GM21786 (cell line): ENCODE results near the gene MYO1C.
"Not testable (repeated sequence)": the region's sequence is repeated elsewhere in the genome, so short reads cannot be mapped to it uniquely, and the experiment has no call there.

ENCODE experiments used
- ATAC-seq: cut with Tn5 transposase; IDR thresholded peaks from one replicate; pipeline ENCODE4 v1.9.1; 2021; ENCODE audit not compliant: unreplicated experiment

The MYO1C gene

DNA sequence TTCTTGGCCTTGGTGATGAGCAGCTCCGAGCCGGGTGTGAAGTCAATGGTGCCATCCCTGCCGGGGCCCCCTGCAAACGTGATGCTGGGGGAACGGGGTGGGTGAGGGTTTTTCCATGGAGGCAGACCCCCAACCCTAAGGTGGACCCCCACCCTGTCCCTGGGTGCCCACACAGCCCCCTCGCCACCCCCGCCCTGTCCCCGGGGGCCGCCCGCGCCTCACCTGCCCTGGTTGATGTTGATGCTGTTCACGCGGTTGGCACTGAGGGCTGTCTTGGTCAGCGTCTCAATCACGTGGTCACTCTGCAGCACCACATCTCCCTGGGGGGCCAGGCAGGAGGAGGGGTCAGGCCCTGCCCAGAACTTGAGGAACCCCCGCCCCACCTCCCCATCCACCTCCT is 25.2 kb downstream of the MYO1C start:
- no peak for ATAC-seq

DNA sequence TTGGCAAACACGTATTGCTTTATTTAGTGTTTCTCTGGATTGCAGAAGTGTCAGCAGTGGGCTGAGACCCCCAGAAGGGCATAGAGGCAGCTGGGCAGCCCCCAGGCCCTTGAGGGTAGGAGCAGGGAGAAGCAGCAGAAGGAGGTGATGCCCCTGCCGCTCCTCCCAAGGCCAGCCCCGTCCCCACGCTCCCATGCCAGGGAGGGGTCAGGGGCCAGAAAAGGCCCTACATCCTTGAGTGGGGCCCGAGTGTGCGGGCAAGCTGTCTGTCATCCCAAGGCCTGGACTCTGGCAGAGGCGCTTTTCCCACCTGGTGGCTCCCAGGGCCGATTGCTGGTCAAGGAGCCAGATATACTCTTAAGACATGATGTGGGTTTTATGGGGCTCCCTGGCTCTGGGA is 28.3 kb downstream of the MYO1C start:
- ATAC-seq = no peak

DNA sequence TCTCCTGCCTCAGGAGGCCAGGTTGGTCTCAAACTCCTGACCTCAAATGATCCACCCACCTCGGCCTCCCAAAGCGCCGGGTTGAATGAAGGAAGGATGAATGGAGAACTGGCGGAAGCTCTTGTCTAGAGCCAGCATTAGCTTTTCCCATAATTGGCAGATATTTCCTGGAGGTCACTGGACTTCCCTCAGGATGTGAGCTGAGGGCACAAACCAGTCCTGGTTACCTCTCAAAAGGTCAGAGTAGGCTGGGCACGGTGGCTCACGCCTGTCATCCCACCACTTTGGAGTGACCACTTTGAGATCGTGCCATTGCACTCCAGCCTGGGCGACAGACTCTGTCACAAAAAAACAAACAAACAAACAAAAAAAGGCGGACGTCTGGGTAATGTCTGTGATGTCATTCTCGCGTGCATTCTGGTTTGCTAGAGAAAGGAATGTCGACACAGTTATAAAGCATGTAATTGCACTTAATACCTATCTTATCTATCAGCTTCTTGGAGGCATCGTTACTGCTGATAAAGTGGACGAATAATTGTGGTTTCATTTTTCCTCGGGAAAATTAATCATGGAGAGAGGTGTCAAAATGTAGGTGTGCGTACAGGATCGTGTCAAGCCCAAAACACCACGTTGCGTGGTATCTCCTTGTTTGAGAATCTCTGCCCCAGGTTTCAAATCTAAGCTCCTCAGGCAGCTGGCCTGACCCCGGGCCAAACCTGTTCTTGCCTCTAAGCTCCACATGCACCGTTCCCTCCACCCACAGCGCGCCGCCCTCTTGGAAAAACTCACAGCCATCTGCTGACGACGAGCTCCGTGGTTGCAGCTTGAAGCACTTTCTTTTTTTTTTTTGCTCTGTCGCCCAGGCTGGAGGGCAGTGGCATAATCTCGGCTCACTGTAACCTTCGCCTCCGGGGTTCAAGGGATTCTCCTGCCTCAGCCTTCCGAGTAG is 30.0 kb downstream of the MYO1C start:
- no peak for ATAC-seq

DNA sequence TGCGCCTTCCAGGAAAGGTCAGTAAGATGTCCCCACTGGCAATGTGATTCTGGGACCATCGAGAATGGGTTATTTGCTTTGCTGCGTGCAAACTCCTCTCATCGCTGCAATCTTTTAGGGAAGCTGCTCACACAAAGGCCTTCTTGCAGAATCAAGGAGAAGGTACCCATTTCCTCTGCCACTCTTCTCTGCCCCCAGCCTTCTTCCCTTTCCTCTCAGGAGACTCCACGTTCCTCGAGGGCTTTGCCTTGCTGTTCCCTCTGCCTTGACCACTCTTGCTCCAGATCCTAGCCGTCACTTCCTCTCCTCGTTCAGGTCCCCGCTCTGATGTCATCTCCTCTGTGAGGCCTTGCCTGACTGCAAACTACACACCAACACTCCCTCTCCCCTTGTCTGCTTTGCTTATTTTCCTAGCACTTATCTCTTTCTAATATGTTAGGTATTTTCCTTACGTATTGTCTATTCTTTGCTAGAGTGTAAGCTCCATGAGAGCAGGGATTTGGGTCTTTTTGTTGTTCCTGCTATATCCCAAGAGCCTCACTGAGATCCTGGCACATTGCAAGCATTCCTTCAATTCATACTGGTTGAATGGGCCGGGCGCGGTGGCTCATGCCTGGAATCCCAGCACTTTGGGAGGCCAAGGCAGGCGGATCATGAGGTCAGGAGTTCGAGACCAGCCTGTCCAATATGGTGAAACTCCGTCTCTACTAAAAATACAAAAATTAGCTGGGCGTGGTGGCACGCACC is 31.1 kb downstream of the MYO1C start:
- ATAC-seq = no peak

DNA sequence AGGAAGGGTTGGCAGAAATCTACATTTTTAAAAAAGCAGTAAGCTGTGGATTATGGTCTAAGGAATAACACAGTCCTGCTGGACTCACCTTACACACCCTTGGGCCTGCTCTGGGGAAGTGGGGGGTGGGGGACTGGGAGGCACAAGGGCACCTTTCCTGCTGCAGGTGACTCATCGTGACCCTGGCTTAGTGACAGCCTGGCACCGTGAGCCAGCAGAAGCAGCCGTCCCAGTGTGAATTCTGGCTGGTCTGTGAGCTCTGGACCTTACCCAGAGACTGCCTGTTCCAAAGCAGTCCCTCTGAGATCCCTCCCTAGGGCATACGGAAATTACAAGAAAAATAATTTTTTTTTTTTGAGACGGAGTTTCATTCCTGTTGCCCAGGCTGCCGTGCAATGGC is 32.3 kb downstream of the MYO1C start:
- ATAC-seq = no peak

DNA sequence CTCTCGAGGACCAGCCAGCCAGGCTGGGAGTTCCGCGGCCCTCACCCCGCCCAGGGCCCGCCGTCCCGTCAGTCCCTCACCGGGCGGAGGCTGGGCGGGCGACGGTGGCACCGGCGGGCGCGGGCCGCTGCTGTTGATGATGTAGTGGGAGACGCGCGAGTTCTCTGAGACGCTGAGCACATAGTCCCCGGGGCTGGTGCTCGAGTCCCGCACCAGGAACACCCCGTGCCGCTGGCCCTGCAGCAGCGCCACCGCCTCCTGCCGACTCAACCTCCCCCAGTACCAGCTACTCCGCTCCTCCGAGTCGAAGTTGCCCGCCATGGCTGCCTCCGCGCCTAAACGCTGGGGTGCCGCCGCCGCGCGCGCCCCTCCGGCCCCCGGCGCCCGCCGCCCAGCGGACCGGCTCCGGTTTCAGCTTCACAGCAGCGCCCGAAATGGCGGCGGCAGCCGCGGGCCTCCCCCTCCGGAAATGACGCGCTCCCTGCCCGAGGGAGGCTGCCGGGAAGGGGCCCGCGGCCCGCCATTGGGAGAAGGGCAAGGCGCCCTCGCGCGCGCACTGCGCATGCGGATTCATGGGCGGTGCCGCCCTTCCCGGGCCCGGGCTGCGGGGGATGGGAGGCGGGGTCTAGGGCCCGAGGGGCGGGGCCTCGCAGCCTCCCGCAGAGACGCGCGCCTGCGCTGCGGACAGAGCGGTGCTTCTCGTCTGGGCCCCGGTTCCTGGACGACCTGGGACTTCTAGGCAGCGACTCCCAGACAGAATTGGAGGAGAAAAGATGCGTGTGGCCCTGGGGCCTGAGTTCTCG is 36.5 kb downstream of the MYO1C start, which contains the start of gene CRK:
Gene CRK, minus strand, starts transcription at position 436 of the 803 bp plus-strand sequence. Its CDS starts 115 bp downstream, at position 321.
- ATAC-seq = peak; percentile 74

DNA sequence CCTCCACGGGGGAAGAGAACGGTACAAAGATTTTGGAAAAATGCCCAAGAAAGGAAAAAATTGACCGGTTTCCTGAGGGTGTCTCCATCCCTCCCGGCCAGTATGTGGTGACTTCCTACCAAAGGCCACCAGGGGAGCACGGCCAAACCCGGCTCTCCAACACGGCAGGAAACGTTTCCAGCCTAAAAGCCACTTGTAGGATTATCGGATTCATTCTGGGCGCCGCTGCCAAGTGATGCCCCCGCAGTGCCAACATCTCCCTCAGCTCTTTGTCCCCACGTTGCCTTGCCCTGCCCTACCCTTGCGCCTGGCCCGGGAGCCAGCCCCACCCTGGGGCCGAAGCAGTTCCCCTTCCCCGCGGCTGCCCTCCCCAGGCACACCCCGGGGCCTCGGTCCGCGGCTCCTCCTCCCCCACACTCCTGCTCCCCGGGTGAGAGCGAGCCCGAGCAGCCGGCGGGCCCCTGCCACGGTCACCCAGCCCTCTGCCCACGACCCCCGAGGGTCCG is 37.1 kb downstream of the MYO1C start:
- peak; percentile 19 for ATAC-seq

DNA sequence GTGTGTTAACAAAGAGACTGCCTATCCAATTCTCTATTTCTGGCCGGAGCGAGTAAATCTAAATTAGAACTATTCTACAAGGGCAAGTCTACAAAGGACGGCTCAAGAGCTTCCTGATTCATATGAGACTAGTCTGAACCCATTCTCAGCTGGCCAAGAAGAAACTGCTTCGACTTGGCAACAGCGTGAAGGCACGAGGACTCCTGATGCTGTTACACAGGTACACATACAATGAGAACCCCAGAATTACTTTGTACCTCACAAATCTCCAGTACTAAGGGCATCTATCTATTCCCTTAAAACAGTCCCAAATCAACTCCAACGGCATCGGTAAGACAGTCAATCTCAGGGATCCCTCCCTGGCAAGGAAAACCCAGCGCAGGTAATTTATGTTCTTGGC is 37.9 kb downstream of the MYO1C start:
- no peak for ATAC-seq

DNA sequence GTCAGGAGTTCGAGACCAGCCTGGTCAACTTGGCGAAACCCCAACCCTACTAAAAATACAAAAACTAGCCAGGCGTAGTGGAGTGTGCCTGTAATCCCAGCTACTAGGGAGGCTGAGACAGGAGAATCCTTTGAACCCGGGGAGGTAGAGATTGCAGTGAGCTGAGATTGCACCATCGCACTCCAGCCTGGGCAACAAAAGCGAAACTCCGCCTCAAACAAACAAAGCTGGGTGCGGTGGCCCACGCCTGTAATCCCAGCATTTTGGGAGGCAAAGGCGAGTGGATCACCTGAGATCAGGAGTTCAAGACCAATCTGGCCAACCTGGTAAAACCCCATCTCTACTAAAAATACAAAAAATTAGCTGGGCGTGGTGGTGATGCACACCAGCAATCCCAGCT is 38.8 kb downstream of the MYO1C start:
- ATAC-seq = not testable (repeated sequence)

DNA sequence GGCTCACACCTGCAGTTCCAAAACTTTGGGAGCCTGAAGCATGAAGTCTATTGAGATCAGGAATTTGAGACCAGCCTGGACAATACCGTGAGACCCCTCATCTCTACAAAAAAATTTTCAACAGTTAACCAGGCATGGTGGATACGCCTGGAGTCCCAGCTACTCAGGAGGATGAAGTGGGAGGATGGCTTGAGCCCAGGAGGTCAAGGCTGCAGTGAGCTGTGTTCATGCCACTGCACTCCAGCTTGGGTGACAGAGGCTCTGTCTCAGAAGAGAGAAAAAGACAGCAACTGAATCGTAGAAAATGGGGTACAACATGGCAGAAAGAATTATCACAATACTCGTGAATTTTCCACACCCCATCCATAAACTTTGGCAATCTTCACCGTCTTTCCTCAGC is 39.6 kb downstream of the MYO1C start:
- no peak for ATAC-seq

DNA sequence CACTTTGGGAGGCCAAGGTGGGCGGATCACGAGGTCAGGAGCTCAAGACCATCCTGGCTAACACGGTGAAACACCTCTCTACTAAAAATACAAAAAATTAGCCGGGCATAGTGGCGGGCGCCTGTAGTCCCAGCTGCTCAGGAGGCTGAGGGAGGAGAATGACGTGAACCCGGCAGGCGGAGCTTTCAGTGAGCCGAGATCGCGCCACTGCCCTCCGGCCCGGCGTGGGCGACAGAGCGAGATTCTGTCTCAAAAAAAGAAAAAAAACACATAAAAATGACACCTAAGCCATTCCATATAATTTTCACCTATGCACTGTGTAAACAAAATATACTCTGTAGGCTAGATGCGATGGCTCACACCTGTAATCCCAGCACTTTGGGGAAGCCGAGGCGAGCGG is 42.2 kb downstream of the MYO1C start:
- ATAC-seq = not testable (repeated sequence)

DNA sequence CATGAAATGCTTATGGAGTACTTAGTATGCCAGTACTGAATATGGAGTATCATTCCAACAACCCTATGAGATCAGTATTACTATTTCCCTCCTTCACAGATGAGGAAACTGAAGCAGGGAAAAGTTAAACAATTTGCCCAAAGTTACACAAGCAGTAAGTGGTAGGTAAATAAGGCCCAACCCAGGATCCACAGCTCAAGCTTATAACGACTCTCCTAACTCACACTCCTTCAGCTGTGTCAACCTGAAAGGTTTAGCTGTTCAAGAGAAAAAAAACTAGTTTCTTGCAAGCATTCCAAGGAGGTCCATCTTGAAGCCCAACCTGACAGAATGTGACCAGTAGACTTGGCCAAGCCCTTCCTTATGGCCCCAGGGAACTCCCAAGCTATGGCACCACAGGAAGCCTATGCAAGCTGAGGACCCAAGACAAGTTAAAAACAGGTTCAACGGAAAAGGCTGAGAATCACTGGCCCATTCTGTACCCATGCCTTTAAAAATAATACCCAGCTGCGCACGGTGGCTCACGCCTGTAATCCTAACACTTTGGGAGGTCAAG is 43.0 kb downstream of the MYO1C start:
- no peak for ATAC-seq

DNA sequence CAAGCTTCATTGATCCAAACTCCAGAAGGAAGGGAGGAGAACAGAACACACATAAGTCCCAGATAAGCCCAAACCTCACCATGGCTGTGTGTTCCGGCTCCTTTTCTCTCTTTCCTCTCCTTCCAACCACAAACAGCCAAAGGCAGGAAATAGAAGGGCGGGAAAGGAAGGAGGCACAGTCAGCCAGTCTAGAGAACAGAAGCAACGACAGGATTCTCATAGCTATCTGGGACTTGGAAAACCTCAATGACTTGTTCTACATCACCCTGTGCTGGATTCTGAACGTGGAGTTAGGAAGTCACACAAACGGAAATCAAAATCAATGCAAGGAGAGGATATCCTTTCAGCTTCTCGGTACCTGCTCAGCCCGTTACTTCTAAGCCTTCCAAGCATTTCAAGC is 45.4 kb downstream of the MYO1C start:
- no peak for ATAC-seq

DNA sequence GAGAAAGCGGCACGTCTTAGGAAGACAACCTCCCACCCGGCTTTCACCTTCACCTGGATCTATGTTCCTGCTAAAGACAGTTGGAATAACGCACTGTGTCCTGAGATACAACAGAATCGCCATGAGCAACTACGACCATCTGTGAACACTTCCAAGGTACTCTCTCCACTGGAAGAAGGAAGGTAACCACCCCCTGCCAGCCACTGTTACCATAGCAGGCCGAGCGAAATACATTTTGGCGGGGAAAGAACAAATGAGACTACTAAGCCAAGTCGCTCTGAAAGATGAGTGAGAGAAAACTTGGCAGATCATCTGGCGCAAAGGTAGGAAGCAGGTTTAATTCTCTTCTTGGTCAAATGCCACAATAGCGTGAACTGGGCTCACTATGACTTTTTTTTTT is 46.3 kb downstream of the MYO1C start:
- no peak for ATAC-seq

DNA sequence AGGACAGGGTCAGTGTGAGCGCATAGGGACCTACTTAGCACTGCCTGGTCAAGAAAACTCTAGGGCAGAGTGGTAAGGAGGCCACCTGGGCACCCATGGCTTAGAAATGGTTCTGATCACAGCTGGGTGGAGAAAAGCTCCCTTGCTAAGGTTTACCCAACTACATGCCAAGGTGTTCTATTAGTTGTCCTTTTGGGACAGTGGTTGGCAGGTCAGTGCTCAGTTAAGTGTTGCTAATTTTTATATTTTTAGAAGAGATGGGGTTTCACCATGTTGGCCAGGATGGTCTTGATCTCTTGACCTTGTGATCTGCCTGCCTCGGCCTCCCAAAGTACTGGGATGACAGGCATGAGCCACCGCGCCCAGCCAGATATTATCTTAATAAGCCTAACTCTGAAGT is 46.8 kb downstream of the MYO1C start:
- ATAC-seq = not testable (repeated sequence)

DNA sequence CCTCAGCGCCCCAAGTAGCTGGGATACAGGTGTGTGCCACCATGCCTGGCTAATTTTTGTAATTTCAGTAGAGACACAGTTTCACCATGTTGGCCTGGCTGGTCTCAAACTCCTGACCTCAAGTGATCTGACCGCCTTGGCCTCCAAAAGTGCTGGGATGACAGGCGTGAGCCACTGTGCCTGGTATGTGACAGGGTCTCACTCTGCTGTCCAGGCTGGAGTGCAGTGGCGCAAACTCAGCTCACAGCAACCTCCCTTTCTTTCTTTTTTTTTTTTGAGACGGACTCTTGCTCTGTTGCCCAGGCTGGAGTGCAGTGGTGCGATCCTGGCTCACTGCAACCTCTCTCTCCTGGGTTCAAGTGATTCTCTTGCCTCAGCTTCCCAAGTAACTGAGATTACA is 49.8 kb downstream of the MYO1C start:
- not testable (repeated sequence) for ATAC-seq

DNA sequence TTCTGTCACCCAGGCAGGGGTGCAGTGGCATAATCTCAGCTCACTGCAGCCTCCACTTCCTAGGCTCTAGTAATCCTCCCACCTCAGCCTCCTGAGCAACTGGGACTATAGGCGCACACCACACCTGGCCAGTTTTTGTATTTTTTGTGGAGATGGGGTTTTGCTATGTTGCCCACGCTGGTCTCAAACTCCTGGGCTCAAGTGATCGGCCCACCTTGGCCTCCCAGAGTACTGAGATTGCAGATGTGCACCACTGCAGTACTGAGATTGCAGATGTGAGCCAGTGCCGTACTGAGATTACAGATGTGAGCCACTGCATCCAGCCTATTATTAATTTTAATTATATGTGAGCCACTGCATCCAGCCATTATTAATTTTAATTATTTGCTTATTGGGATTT is 50.3 kb downstream of the MYO1C start:
- no peak for ATAC-seq

DNA sequence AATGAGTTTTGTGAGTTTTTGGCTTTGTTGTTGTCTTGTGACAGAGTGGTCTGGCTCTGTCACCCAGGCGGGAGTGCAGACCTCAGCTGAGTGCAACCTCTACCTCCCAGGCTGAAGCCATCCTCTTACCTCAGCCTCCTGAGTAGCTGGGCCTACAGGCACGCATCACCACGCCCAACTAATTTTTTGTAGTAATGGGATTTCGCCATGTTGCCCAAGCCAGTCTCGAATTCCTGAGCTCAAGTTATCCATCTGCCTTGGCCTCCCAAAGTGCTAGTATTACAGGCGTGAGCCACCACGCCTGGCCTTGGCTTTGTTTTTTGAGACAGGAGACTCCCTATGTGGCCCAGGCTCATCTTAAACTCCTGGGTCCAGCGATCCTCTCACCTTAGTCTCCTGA is 51.6 kb downstream of the MYO1C start:
- ATAC-seq = no peak

DNA sequence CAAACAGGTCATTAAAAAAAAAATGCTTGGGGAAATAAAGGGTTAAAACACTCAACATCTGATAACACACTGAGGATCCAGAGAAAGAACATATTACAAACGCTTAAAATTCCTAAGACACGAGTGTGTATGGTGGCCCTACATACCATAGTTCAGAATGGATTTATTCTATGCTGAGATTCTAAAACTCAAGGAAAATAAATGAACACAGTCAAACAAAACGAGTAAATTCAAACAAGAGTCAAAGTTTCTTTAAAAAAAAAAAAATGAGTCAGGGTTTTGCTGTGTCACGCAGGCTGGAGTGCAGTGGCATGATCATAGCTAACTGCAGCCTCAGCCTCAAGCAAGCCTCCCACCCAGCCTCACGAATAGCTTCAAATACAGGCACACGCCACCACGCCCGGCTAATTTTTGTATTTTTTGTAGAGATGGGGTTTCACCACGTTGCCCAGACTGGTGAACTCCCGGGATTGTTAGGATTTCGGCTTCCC is 53.8 kb downstream of the MYO1C start:
- no peak for ATAC-seq

DNA sequence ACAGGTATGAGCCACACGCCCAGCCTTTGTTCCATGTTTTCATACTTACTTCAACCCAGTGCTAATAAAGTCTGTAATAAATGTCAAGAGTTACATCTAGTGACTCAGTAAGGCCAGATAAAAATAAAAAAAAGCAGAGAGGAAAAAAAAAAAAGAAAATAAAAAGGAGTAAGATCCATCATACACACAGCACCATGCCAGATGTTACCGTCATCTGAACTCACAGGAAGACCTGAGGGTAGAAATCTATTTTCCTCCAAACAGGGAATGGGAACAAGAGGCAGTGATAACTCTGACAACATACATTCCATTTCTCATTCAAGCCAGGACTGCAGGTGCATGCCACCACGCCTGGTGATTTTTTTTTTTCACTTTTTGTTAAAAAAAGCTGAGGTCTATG is 57.2 kb downstream of the MYO1C start:
- ATAC-seq = no peak

DNA sequence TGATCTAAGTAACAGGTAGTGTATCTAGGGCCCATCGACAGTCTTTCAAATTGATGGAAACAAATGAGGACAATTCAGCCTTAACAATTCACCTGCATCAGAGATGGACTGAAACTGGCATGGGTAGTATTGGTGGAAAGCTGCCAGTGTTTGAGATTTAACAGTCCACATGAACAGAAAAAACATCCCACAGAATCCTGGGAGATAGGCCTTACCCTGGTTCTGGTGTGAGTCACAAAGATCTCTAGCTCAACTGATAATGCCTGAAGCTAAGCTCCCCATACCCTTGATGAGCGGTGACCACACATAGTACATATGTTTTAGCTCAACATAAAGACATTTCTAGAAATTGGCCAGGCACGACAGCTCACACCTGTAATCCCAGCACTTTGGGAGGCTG is 58.3 kb downstream of the MYO1C start:
- no peak for ATAC-seq
